HepG2 (cell line): ENCODE measurements around the gene PLCB4.

Experiments used
- CHD4 ChIP-seq: fragments of 200-600 bp; sonication (generic); IDR thresholded peaks from 2 replicates; pipeline ENCODE4 v1.7.0; 2017; ENCODE audit warnings: mild to moderate bottlenecking, low read length, borderline replicate concordance
- FOSL1 ChIP-seq: sonication (generic); formaldehyde crosslinking; IDR thresholded peaks from 2 replicates; pipeline ENCODE4 v1.9.0; 2021; ENCODE audit warnings: missing genetic modification reagents, borderline replicate concordance
- MXI1 ChIP-seq: IDR thresholded peaks from 3 replicates; pipeline ENCODE4 v1.6.1; 2012; ENCODE audit warnings: low read depth, low read length, inconsistent platforms, borderline replicate concordance
- TAF1 ChIP-seq: sonication (generic); formaldehyde crosslinking; IDR thresholded peaks from 2 replicates; pipeline ENCODE4 v1.4.0; 2020; ENCODE audit warnings: missing genetic modification reagents
- ZNF232 ChIP-seq: sonication (generic); formaldehyde crosslinking; IDR thresholded peaks from 2 replicates; pipeline ENCODE4 v1.4.0; 2020; ENCODE audit warnings: missing genetic modification reagents, borderline replicate concordance

GRCh38 chr20:9427430-9428291 is 358.8 kb downstream of the PLCB4 start:
- TF ChIP-seq ZNF232 (CRISPR knock-in tag), result no peak
- TF ChIP-seq TAF1 (CRISPR knock-in tag), result no peak
- TF ChIP-seq CHD4, result no peak
- TF ChIP-seq FOSL1 (CRISPR knock-in tag), result no peak
- TF ChIP-seq MXI1, result no peak
